Keratinocyte (primary cell): ENCODE results near the gene FBXW12. TPM values are rescaled to one million over a fixed set of nuclear protein-coding genes. Genes with fewer than 3 reads are reported as not detected.
A peak's percentile ranks its signal among the peaks of the same experiment; 100 is the strongest.

Source experiments
- DNase-seq: peaks from one replicate; pipeline ENCODE4 v3.0.0-alpha.2; 2011; ENCODE audit warnings: low read depth, missing footprints, low spot score
- FAIRE-seq: peaks from 2 replicates; lab custom pipeline; 2011; peaks lifted over from hg19 to GRCh38; lab: Jason Lieb, UNC
- H2AFZ ChIP-seq: 2 replicates; pipeline ENCODE4 v1.6.0; 2012; ENCODE audit warnings: low read length, control low read depth, inconsistent platforms; ENCODE audit not compliant: control insufficient read depth
- H3K27ac ChIP-seq: 2 replicates; pipeline ENCODE4 v1.5.1; 2011; ENCODE audit warnings: low read length; ENCODE audit not compliant: control insufficient read depth, insufficient read depth
- H3K27me3 ChIP-seq: 3 replicates; pipeline ENCODE4 v1.6.0; 2011; ENCODE audit warnings: low read length; ENCODE audit not compliant: control insufficient read depth, insufficient read depth; ENCODE audit errors: extremely low read depth
- H3K36me3 ChIP-seq, 2 experiments: 2 replicates in 1 of 2; 3 replicates in 1 of 2; pipeline ENCODE4 v1.5.1; 2011; ENCODE audit warnings: low read length in 2 of 2, mild to moderate bottlenecking in 1 of 2; ENCODE audit not compliant: control insufficient read depth in 2 of 2, insufficient read depth in 2 of 2; ENCODE audit errors: extremely low read depth in 1 of 2
- H3K4me1 ChIP-seq: 3 replicates; pipeline ENCODE4 v1.5.1; 2011; ENCODE audit warnings: low read length; ENCODE audit not compliant: control insufficient read depth, insufficient read depth; ENCODE audit errors: extremely low read depth
- H3K4me2 ChIP-seq: 3 replicates; pipeline ENCODE4 v1.6.0; 2011; ENCODE audit warnings: low read depth, low read length; ENCODE audit not compliant: control insufficient read depth, insufficient read depth; ENCODE audit errors: extremely low read depth
- H3K4me3 ChIP-seq, 3 experiments: fragments of 200-600 bp in 1 of 3; sonication (generic) in 1 of 3; 2 replicates in 2 of 3; 3 replicates in 1 of 3; pipeline ENCODE4 v1.5.1; 2011 to 2016; ENCODE audit warnings: low read length in 3 of 3, mild to moderate bottlenecking in 3 of 3, control low read depth in 2 of 3, inconsistent platforms in 1 of 3, low read depth in 1 of 3, mixed read lengths in 1 of 3, mixed run types in 1 of 3, moderate library complexity in 1 of 3; ENCODE audit not compliant: control insufficient read depth in 2 of 3, insufficient read depth in 2 of 3; ENCODE audit errors: extremely low read depth in 1 of 3
- H3K79me2 ChIP-seq: 2 replicates; pipeline ENCODE4 v1.6.0; 2012; ENCODE audit warnings: low read length; ENCODE audit not compliant: control insufficient read depth, insufficient read depth
- H3K9ac ChIP-seq: 3 replicates; pipeline ENCODE4 v1.6.0; 2011; ENCODE audit warnings: low read length; ENCODE audit not compliant: control insufficient read depth, insufficient read depth; ENCODE audit errors: extremely low read depth
- H3K9me1 ChIP-seq: 3 replicates; pipeline ENCODE4 v1.6.0; 2011; ENCODE audit warnings: low read length; ENCODE audit not compliant: control insufficient read depth, insufficient read depth; ENCODE audit errors: extremely low read depth
- H3K9me3 ChIP-seq: 2 replicates; pipeline ENCODE4 v1.5.1; 2012; ENCODE audit warnings: low read depth, low read length; ENCODE audit not compliant: control insufficient read depth
- H4K20me1 ChIP-seq: 3 replicates; pipeline ENCODE4 v1.6.0; 2011; ENCODE audit warnings: low read length; ENCODE audit not compliant: control insufficient read depth, insufficient read depth; ENCODE audit errors: extremely low read depth
- CTCF ChIP-seq, 3 experiments: IDR thresholded peaks in 1 of 3; conservative IDR thresholded peaks in 1 of 3; optimal IDR thresholded peaks in 1 of 3; 2 replicates in 2 of 3; 3 replicates in 1 of 3; pipeline versions ENCODE3 to v1.5.1; 2011; ENCODE audit warnings: low read length in 3 of 3, mild to moderate bottlenecking in 3 of 3, moderate library complexity in 2 of 3, control low read depth in 1 of 3, inconsistent platforms in 1 of 3; ENCODE audit not compliant: insufficient read depth in 2 of 3; ENCODE audit errors: extremely low read depth in 1 of 3
- EZH2 ChIP-seq: IDR thresholded peaks from one replicate; pipeline ENCODE4 v1.6.1; 2012; ENCODE audit warnings: inconsistent platforms, mild to moderate bottlenecking, low read length, moderate library complexity
- dilution Hi-C: fragments of 300-500 bp; cut with MboI; formaldehyde crosslinking; loops from one replicate; pipeline ENCODE4 v1.7.0; 2020; ENCODE audit warnings: low sequenced_read_pairs; ENCODE audit not compliant: extremely low pct_ligation_motif_present
- polyA plus RNA-seq, 5 experiments: library from polyadenylated mRNA; depleted of rRNA in 3 of 5; stranded (reverse) in 3 of 5; stranded (forward) in 1 of 5; unstranded in 1 of 5; fragments of >200 nt; gene quantifications; 1 replicate in 1 of 5; 2 replicates in 3 of 5; 3 replicates in 1 of 5; pipeline versions ENCODE4 v1.2.1 to v1.2.3, GENCODE V29; 2011 to 2012; ENCODE audit warnings: missing spikeins in 2 of 5, low read depth in 1 of 5, low replicate concordance in 1 of 5

The FBXW12 gene
- polyA plus RNA-seq, 1 donor (not counting 4 experiments of a cell fraction or from before 2014, with no cell fraction given): not detected

- peaks cover 64% of the 10 kb centered on the region for H3K4me1 ChIP-seq
- no peaks in the 10 kb centered on the region for H3K9me3 ChIP-seq
- peak overlapping the region; percentile 99 for H3K4me2 ChIP-seq
- H3K79me2 ChIP-seq: peaks cover 71% of the 10 kb centered on the region
- no peaks in the 10 kb centered on the region for H3K9me1 ChIP-seq
- FAIRE-seq (peak; percentile 32), DNase-seq (no peak)
- H3K36me3 ChIP-seq: peaks cover 19 to 26% of the 10 kb centered on the region in 2 experiments
- no peak for TF ChIP-seq CTCF (optimal IDR thresholded peaks at IDR 0.05 in 1 of 3, IDR thresholded peaks at IDR 0.05 in 1 of 3, conservative IDR thresholded peaks at IDR 0.05 in 1 of 3; ENCODE audit: extremely low read depth in 1 of 3, insufficient read depth in 2 of 3, low read length in 3 of 3)
- TF ChIP-seq EZH2: no peak
- H3K27ac ChIP-seq: peak overlapping the region; percentile 69
- no peaks in the 10 kb centered on the region for H3K27me3 ChIP-seq
- peaks cover 21% of the 10 kb centered on the region for H4K20me1 ChIP-seq
- no peak overlapping the region for H2AFZ ChIP-seq
- peak overlapping the region; percentile 79 for H3K9ac ChIP-seq
- dilution Hi-C loops: loop anchor here (25.0 kb wide), 1 partner anchor 165 kb away; no protein-coding TSS in a partner anchor
- H3K4me3 ChIP-seq: peak overlapping the region; percentile 63 to 67 (median 66)
These were observed 55.1 kb downstream of the FBXW12 start for GRCh38 chr3:48426944-48427629.

GRCh38 chr3:48427630-48427962 is 55.6 kb downstream of the FBXW12 start:
- Histone ChIP-seq H3K4me3 (peak overlapping the region; percentile 63 to 67 (median 66)), H4K20me1 (peaks cover 18% of the 10 kb centered on the region), H3K4me2 (peak overlapping the region; percentile 99), H2AFZ (no peak overlapping the region), H3K36me3 (peaks cover 18 to 31% of the 10 kb centered on the region in 2 experiments), H3K9me1 (no peaks in the 10 kb centered on the region), H3K4me1 (peaks cover 64% of the 10 kb centered on the region), H3K27me3 (no peaks in the 10 kb centered on the region), H3K9ac (peak overlapping the region; percentile 79), H3K79me2 (peaks cover 66% of the 10 kb centered on the region), H3K27ac (peak overlapping the region; percentile 69), H3K9me3 (no peaks in the 10 kb centered on the region)
- dilution Hi-C loops: loop anchor here (25.0 kb wide), 1 partner anchor 165 kb away; no protein-coding TSS in a partner anchor
- TF ChIP-seq EZH2 (no peak), CTCF (optimal IDR thresholded peaks at IDR 0.05 in 1 of 3, IDR thresholded peaks at IDR 0.05 in 1 of 3, conservative IDR thresholded peaks at IDR 0.05 in 1 of 3; ENCODE audit: extremely low read depth in 1 of 3, insufficient read depth in 2 of 3, low read length in 3 of 3) (no peak)
- DNase-seq (no peak), FAIRE-seq (peak; percentile 48)
